ENCODE measurements around the gene MAGED1. TPM values are rescaled to one million over a fixed set of nuclear protein-coding genes. Genes with fewer than 3 reads are reported as not detected.

MAGED1 gene
- total RNA-seq, 4 donors from 2014 or later, result 16.1 to 25.4 (median 20.2) TPM

DNA sequence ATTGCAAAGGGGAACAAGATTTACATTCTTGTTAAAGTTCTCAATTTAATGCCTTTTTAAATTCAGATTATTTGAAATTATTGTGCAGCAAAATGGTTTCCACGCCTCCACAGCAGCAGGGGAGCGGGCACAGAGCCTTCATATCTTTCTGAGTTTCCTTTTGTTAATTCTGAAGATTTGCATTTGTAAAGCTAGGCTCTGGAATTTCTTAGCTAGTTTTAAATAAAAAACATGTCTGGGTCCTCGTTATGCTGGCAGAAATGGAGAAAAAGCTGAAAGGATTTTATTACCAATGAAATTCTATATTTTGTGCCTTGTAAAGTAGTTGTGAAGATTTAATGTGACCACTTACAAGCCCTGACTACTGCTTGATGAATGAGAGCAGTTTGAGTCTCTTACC is 40.8 kb upstream of the MAGED1 start:
- H3K4me1 ChIP-seq, result no peaks in the 10 kb centered on the region
- in situ Hi-C loops (cut with MboI; ENCODE audit: low sequenced_read_pairs in 4 of 4), result loop anchor here in 1 of 4 donors (25.0 kb wide), 1 partner anchor 240 kb away; the partner anchor contains the start of gene CENPVL3
- H3K36me3 ChIP-seq, result no peaks in the 10 kb centered on the region
- TF ChIP-seq, protein P1, sequence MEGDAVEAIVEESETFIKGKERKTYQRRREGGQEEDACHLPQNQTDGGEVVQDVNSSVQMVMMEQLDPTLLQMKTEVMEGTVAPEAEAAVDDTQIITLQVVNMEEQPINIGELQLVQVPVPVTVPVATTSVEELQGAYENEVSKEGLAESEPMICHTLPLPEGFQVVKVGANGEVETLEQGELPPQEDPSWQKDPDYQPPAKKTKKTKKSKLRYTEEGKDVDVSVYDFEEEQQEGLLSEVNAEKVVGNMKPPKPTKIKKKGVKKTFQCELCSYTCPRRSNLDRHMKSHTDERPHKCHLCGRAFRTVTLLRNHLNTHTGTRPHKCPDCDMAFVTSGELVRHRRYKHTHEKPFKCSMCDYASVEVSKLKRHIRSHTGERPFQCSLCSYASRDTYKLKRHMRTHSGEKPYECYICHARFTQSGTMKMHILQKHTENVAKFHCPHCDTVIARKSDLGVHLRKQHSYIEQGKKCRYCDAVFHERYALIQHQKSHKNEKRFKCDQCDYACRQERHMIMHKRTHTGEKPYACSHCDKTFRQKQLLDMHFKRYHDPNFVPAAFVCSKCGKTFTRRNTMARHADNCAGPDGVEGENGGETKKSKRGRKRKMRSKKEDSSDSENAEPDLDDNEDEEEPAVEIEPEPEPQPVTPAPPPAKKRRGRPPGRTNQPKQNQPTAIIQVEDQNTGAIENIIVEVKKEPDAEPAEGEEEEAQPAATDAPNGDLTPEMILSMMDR (IDR thresholded peaks at IDR 0.05 in 4 of 5, conservative IDR thresholded peaks at IDR 0.05 in 1 of 5), result no peak
- no peak for TF ChIP-seq POLR2A (IDR thresholded peaks at IDR 0.05)
- no peak for DNase-seq
- no peak overlapping the region for H3K4me3 ChIP-seq
- no peaks in the 10 kb centered on the region for H3K27me3 ChIP-seq
- H3K9me3 ChIP-seq, result peaks cover 0 to 5% (median 0%) of the 10 kb centered on the region in 3 donors
- no peak overlapping the region for H3K27ac ChIP-seq
- intact Hi-C loops (cut with DNase I; ENCODE audit: low total_unique reads), result no loop called here
- ATAC-seq, result no peak

DNA sequence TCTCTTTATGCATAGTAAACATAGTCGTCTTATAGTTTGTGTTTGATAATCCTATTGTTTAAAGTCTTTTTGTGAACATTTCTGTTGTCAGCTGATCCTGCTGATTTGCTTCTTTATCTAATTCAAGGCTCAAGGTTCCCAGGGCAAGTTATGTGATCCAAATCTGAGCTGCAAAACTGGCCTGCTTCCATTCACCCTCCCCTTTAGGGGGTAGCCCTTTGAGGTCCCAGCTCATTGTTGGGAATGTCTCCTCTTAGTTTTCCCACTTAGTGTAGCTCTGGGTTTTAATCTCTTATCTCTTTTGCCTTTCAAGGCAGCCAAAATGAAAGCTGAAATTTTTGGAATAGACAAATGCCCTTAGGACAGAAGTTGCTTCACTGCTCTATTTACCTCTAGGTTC is 40.2 kb upstream of the MAGED1 start:
- in situ Hi-C loops (cut with MboI; ENCODE audit: low sequenced_read_pairs in 4 of 4) (loop anchor here in 1 of 4 donors (25.0 kb wide), 1 partner anchor 241 kb away; the partner anchor contains the start of gene CENPVL3), intact Hi-C loops (cut with DNase I; ENCODE audit: low total_unique reads) (no loop called here)
- TF ChIP-seq POLR2A (IDR thresholded peaks at IDR 0.05), result no peak
- TF ChIP-seq, protein P1 (IDR thresholded peaks at IDR 0.05 in 4 of 5, conservative IDR thresholded peaks at IDR 0.05 in 1 of 5), result no peak
- ATAC-seq (no peak), DNase-seq (no peak)
- no peak overlapping the region for H3K27ac ChIP-seq
- H3K9me3 ChIP-seq, result peaks cover 0 to 5% (median 0%) of the 10 kb centered on the region in 3 donors
- H3K4me3 ChIP-seq, result no peak overlapping the region
- no peaks in the 10 kb centered on the region for H3K36me3 ChIP-seq
- no peaks in the 10 kb centered on the region for H3K4me1 ChIP-seq
- H3K27me3 ChIP-seq, result no peaks in the 10 kb centered on the region

DNA sequence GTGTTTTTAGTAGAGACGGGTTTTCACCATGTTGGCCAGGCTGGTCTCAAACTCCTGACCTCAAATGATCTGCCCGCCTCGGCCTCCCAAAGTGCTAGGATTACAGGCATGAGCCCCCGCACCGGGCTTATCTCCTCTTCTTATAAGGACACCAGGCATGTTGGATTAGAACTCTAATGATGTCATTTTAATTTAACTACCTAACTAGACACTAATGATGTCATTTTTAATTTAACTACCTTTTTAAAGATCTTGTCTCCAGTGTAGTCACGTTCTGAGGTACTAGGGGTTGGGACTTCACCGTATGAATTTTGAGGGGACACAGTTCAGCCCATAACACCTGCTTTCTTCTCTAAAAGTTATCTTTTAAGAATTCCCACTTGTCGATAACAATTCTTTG is 37.7 kb upstream of the MAGED1 start:
- Histone ChIP-seq H3K4me1 (no peaks in the 10 kb centered on the region), H3K9me3 (peaks cover 0 to 5% (median 0%) of the 10 kb centered on the region in 3 donors), H3K36me3 (no peaks in the 10 kb centered on the region), H3K27ac (no peak overlapping the region), H3K27me3 (no peaks in the 10 kb centered on the region), H3K4me3 (no peak overlapping the region)
- TF ChIP-seq POLR2A (IDR thresholded peaks at IDR 0.05), result no peak
- TF ChIP-seq, protein P1 (IDR thresholded peaks at IDR 0.05 in 4 of 5, conservative IDR thresholded peaks at IDR 0.05 in 1 of 5), result no peak
- intact Hi-C loops (cut with DNase I; ENCODE audit: low total_unique reads), result no loop called here
- ATAC-seq (no peak), DNase-seq (no peak)
- in situ Hi-C loops (cut with MboI; ENCODE audit: low sequenced_read_pairs in 4 of 4), result loop anchor here in 1 of 4 donors (25.0 kb wide), 1 partner anchor 243 kb away; the partner anchor contains the start of gene CENPVL3

DNA sequence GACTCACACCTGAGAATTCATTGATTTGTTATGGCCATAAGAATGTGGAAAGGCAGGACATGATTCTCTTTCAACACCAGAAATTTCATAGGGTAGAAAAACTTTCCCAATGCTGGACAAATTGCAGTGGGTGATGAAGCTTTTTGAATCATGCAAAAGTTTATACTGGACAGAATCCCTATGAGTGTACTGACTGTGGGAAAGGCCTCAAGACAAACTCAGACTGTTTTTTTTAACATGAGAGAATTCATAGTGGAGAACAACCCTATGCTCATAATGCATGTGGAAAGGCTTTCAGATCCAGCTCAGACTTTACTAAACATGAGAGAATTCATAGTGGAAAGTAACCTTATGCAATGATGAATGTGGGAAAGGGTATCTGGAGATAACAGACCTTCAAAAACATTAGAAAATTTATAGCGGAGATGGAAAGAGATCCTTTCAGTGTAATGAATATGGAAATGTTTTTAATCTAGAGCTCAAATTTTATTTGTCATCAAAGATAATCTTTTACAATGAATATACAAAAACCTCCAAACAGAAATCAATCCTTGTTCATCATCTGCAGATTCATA is 36.2 kb upstream of the MAGED1 start:
- in situ Hi-C loops (cut with MboI; ENCODE audit: low sequenced_read_pairs in 4 of 4) (loop anchor here in 1 of 4 donors (25.0 kb wide), 1 partner anchor 245 kb away; the partner anchor contains the start of gene CENPVL3), intact Hi-C loops (cut with DNase I; ENCODE audit: low total_unique reads) (no loop called here)
- no peak for TF ChIP-seq POLR2A (IDR thresholded peaks at IDR 0.05)
- TF ChIP-seq, protein P1 (IDR thresholded peaks at IDR 0.05 in 4 of 5, conservative IDR thresholded peaks at IDR 0.05 in 1 of 5), result no peak
- Histone ChIP-seq H3K4me1 (no peaks in the 10 kb centered on the region), H3K4me3 (no peak overlapping the region), H3K9me3 (peaks cover 0 to 5% (median 0%) of the 10 kb centered on the region in 3 donors), H3K27me3 (no peaks in the 10 kb centered on the region), H3K27ac (no peak overlapping the region), H3K36me3 (no peaks in the 10 kb centered on the region)
- no peak for ATAC-seq
- DNase-seq, result no peak
